HG03575 (cell line): Measurements from ENCODE around the gene SLC24A5.

Experiments
- ATAC-seq: cut with Tn5 transposase; IDR thresholded peaks from one replicate; pipeline ENCODE4 v1.9.1; 2021; ENCODE audit not compliant: unreplicated experiment, insufficient number of reproducible peaks, low FRiP score; ENCODE audit errors: extremely low read depth

SLC24A5 gene

DNA sequence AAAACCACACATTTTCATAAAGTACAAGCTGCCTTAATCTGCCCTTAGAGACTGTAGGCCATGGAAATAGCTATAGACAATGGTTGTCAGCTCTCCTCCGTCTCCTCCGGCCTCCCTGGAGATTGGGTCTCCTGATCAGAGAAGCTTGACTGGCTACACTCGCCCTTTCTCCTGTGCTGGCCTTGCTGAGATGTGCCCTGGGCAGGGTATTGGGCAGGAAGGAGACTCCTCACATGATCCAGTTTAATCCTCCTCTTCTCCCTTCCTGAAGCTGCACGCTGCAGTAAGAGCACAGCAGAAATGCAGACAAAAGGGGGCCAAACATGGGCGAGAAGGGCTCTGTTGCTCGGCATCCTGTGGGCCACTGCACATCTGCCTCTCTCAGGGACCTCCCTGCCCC, at the start of gene SLC24A5:
SLC24A5 (plus strand) TSS at position 246 of the 400 bp plus-strand sequence; CDS start at position 301, 55 bp downstream.
- ATAC-seq: no peak

DNA sequence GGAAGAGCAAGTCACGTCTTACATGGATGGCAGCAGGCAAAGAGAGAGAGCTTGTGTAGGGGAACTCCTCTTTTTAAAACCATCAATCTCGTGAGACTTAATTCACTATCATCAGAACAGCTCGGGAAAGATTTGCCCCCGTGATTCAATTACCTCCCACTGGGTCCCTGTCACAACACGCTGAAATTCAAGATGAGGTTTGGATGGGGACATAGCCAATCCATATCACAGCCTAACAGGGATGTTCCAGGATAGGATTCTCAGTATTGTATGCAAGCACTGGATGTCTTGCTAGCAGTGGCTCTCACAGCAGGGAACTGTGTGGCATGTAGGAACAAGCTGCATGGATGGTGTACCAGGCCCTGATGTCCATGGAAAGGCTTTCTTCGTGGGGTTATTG, 47.8 kb upstream of the SLC24A5 start:
- no peak for ATAC-seq

DNA sequence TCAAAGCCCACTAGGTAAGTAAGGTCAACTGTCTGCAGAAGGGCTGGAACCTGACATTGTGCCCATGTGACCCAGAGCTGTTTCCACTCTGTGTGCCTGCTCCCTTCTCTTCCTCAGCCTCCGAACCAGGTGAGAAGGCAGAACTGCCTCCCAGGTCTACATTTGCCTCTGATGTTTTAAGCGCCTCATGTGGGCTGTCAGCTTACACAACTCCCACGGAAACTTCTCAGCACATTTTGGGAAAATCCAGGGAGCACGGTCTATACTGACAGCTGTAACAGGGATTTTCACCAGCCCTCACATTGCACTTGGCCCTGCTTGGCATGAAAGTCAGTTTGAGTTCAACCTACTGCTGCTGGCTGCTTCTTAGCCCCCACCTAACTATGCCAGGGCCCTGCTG, 46.9 kb upstream of the SLC24A5 start:
- ATAC-seq: no peak

DNA sequence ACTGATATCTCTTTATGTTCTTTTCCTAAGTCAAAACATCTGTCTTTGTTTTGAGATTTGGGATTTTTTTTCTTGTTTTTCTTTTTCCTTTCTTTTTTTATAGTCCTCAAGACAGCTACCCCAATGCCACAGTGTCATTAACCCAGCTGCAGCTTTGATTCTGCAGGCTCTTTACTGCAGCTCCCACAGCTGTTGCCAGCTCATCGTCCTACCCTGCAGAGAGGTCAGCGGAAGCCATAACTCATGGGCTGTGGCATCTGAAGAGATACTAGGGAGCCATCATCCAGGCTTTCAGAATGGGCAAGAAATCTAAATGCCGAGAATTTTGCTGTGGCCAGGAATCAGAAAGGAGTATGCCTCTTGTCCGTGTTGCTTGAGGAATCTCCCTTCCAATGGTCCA, 44.3 kb upstream of the SLC24A5 start:
- no peak for ATAC-seq

DNA sequence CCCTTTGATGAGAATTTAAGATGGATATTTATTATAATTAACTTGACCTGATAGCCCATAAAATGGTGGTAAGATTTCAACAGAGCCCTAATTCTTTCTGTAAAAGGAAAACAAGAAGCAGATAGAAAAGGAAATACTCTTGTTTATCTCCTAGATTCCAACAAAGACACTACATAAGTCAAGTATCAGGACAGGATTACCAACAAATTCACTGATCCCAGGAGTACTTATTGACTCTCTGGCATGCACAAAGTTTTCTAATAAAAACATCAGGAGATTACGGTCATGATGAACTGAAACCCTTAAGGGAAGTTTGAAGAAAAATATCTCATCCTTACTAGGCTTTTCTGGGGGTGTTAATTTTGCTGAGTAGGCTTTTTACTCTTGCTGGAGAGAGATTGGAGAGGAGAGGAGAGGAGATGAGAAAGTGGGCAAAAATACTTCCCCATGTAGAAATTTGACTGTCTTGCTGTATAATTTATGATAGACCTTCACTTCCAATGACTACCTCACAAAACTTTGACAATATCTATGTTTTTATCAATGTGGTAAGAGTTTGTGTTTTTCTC, 43.1 kb upstream of the SLC24A5 start:
- no peak for ATAC-seq

DNA sequence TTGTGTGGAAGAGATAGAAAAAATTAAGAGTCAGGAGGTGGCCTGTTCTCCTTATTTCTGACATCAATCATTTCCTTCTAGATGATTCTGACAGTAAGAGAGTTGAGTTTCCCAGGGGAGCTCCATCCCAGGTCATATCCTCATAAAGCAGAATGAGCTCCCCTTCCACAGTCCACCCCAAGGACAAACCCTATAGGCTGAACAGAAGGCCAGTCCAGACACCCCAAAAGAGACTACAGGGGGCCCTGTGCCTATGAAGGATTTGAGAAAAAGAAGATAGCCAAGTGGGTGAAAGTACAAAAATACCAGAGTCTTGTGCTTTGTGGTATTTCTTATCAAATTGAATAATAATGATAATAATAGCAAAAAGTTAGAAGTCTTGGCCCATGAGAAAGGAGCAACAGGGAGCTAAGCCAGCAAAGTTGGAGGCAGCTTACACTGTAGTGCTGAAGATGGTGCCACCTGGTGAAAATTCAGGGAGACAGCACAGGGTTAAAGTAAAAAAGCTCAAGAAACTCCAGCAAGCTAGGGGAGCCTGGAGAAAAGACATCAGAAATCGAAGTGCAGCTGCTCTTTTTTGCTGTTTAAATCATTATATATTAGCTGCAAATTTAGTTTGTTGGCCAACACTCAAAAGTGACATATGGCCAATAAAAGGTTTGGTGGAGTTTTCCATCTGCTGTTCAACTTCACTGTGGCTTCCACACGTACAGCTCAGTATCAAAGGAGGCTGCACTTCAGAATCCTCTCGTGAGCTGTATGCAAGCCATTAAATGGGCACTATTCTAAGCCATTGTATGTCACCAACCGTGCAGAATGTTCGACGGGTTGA, 35.8 kb upstream of the SLC24A5 start:
- ATAC-seq: peak; percentile 58

DNA sequence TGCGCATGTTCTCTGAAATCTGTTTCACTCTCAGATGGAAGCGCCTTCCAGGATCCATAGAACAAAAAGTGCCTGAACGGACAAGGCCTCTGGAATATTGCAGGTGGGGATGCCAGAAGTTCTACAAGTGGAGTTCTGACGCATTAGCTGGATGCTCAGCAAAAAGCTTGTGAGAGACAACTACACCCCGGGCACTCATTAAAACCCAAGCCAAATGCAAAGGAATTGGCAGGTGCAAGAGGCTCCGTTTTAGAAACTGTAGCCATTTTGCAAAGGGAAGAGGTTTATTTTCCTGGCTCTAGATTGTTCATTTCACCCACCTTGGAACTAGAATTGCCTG, 35.2 kb upstream of the SLC24A5 start:
- ATAC-seq: no peak

DNA sequence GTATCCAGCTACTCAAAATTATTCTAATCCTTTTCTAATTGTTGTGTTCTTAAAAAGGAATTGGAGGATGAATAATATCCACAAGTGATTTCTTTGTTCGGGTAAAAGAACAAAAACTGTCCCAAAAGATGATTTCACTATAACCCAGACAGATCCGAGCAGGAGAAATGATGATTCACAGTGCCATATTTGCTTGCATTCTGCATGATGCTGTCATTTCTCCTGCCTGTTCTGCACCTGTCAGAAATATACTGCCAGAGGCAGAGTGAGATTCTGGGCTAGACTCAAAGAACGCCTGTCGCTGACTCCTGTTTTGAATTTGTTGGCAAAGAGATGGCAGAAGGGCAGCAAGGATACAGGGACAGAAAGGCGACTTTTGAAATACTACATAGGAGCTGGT, 34.7 kb upstream of the SLC24A5 start:
- no peak for ATAC-seq

DNA sequence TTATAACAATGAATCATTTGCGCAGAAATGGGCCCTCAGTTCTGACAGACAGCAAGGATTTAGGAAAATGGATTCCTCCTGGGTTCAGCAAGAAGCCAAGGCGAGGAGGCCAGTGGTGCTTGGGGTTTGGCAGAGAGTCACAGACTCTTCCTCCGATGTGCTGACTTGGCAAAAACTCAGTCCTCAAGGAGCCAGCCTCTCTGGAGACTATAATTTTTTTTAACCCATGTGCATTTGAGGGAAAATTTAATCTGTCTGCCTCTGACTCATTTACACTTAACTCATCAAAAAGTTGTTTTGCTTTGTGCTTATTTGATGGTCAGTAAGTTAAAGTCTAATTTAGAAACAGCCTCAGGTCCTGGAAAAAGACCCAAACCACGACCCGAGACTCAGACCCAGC, 34.2 kb upstream of the SLC24A5 start:
- ATAC-seq: no peak

DNA sequence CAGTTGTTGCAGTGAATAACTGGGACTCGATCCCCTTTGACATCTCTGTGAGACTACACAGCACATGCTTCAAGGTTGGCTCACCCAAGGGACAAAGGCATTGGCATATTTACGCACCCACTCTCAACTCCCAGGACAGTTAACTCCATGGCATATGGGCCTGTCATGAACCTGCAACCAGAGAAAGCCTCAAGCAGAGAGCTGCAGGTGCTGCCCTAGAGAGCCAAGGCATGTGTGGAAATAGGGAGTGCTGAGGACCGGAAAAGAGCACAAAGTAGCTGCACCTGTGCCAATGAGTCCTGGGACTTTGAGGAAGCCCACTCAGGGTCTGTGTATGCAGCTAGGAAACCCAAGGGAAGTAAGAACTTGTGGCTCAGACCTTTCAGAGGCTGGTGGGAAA, 32.9 kb upstream of the SLC24A5 start:
- no peak for ATAC-seq

DNA sequence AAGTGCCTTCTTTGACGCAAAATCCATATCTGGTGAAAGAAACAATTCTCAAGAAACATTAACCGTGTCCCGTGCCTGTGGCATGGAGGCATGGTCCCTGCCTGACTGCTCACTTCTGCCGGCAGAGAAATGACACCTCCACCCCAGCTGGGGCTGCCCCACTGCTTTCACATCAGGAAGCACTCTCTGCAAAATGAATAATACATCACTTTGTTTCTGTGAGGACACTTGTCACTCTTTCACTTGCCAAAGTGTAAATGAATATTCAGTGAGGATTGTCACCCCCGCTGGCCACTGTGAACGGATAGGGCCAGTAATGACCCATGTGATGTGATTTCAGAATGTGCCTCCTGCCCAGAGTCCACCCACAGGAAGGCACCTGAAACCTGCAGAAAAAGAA, 31.1 kb upstream of the SLC24A5 start:
- ATAC-seq: no peak

DNA sequence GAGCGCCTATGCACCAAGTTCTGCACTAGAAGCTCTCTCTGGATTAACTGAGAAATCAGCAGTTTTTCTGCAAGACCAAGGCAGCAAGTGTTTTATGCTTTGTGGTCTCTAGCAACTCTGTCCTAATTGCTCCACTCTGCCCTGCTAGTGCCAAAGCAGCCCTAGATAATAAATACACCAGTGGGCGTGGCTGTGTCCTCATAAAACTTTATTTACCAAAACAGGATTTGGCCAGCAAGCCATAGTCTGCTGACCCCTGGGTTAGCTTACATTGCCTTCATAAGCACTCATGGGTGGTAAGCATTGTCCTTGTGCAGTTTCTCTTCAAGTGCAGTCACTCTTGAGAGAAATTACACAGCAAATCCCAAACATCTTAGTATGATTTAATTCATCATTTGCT, 30.7 kb upstream of the SLC24A5 start:
- no peak for ATAC-seq

DNA sequence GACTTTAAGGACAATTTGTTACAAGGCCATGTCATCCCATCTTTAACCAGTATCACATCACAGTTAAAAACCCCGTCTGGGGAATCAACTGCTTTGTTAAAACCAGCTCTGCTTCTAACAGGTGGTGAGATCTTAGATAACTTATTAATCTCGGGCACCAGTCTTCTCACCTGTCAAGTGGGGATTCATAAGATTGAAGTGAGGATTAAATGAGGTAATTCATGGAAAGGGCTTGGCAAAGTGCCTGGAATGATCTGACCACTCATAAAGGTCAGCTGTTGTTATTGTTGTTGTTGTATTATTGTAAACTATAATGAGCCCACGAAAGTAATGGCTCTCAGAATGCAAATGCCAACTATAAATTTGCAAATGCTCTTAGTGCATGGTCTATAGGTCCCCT, 30.1 kb upstream of the SLC24A5 start:
- no peak for ATAC-seq

DNA sequence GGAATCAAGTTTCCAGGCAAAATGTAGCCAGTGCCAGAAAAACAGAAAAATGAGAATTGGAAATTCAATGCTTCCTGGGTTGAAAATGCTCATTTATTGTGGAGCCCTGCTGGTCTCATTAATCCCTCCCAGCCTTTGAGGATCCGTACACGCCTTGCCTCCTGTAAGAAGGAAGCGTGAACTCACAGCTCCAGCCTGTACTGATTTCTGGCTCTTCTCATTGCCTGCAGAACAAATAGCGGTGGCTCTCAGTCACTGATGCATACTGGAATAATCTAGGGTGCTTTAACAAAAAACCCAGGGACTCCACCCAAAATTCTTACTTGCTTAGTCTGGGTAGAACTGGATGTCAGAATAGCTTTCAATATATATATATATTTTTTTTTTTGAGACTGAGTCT, 29.3 kb upstream of the SLC24A5 start:
- ATAC-seq: no peak

DNA sequence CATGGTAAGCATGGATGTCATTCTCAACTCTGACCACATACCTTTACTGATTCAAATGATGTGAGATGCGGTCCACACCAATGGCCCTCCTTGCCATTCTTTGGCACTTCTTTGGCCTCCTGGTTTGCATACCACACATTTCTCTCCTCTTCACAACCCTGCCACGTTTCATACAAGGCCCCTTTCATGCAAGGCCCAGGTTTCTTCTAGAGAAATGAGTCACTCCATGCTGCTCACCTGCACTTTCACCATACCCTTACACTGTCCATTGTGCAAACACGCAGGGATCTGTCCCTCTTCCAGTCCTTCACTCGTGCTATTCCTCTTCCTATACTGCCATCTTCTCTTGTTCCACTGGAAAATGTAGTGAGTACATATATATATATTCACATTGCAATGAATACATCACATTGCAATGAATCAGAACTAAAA, 24.4 kb upstream of the SLC24A5 start:
- ATAC-seq: peak; percentile 90

DNA sequence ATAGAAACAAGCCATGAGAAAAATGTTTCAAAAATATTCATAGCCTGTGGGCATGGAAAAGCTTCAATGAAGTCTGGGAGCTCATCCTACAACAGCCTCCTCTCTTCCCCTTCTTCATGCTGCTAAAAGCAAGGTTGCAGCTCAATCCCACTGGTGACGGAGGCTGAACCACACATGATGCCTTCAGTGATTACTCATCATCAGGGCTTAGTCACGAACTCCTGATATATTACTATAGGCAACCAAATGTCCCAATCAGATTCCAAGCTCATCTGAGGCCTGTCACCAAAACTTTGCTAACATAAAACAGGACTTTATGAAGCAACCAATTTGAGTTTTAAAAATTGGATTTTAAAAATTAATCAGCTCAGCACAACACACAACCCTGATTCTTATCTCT, 24.0 kb upstream of the SLC24A5 start:
- ATAC-seq: no peak

DNA sequence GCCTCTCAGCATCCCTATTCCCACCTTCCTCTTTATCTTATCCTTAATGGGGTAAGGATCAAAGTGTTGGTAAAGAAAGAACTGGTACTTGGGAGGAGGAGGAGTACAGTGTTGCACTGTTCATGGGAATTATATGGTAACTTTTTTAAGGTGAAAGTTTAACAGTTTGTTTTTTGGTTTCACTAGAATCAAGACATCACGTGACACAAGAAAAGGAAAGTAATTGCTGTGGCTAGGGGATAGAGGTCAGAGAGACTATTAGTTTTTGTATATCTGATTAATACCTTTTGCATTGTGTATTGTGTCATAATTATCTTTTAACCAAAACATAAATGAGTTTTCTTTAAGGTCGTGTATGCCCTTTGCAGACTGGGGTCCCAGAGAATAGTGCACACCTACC, 23.5 kb upstream of the SLC24A5 start:
- no peak for ATAC-seq

DNA sequence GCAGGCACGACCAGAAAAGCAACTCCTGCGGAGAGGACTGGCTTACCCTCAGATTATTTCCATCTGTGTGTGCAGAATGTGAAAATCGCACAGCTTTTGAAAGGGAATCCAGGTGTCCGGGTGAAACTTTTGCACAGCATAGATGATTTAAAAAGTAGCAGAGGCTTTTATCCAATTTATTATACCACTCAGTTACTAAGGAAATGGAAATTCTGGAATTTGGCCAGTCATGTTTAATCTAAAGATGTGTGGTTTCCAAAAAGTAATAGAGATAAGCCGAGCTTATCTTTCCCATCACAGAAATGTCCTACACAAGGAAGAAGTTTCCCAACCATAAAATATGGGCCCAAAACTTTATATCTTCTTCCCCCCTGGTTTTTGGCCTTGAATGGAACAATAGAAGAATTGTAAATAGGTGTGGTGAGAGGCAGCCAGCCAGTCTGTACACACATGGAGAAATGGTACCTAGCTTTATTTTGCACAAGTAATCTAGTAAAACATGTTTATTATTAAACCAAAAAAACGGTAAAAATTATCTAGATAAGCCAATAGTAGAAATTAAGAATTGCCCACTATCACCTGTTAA, 19.3 kb upstream of the SLC24A5 start:
- ATAC-seq: no peak

DNA sequence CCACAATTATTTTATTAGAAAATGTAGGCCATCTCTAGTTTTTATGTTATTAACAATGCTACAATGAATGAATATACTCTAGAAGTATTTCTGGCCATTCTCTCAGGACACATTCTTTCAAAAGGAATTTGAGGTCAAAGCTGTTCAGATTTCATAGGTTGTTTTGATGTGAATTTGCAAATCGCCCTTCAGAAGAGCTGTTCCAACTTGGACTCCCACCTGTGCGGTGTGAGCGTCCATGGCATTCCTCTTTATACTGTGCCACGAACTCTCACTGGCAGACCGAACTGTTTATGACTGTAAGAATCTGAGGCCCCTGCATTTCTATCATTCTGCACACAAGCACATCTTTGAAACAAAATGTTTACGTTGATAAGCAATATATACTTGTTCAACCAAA, 18.6 kb upstream of the SLC24A5 start:
- ATAC-seq: no peak

DNA sequence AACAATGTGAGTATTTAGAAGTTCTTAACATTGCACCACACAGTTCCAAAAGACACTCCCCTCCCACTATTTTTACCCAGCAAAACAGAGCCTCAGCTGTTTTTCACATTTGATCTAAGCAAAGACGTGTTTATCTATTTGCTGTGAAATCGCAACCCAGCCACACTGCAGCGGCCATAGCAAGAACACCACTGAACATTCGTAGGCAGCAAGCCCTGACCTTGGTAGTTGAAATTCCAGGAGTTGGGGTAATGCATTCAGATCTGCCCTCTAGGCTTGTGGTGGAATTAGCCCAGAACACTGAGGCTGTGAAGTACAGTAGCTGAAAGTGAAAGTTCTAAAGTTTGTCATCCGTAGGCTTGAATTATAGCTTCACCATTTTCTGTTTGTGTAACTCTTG, 17.1 kb upstream of the SLC24A5 start:
- no peak for ATAC-seq

DNA sequence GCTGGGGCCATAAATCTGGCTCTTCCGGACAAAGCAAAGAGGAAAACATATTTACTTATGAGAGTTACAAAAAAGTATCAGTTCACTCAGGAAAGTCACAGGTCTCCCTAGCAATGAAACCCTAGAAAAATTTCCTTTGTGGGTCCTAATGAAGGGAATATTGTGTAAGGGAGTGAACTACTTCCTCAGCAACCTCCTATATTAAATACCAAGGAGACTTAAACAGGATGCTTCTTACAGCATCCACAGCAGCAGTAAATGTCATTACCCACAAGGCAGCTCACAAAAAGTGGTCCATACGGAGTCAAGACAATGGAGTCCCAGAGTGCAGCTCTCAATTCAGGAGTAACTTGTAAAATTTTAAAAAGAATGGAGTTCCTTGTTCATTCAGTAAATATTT, 14.9 kb upstream of the SLC24A5 start:
- no peak for ATAC-seq
